ENCODE results near the gene MEIS1.
A peak's percentile ranks its signal among the peaks of the same experiment; 100 is the strongest.

Gene MEIS1

GRCh38 chr2:66506265-66506664, 71.3 kb downstream of the MEIS1 start:
- Histone ChIP-seq H3K4me3 (no peak overlapping the region), H3K36me3 (no peaks in the 10 kb centered on the region), H3K9me3 (replicated peaks in 1 of 11) (no peaks in the 10 kb centered on the region), H3K4me2 (no peak overlapping the region), H4K20me1 (no peaks in the 10 kb centered on the region), H3K9ac (no peak overlapping the region), H3K27me3 (0 out of 22 replicates have a peak, but pooled peaks cover 0 to 5% (median 0%) of the 10 kb centered on the region in 11 experiments), H3K4me1 (no peaks in the 10 kb centered on the region), H3K27ac (no peak overlapping the region)
- no peak for TF ChIP-seq Cebpa-rat (IDR thresholded peaks at IDR 0.05)

GRCh38 chr2:66507673-66508201, 72.8 kb downstream of the MEIS1 start:
- H3K9me3 ChIP-seq (replicated peaks in 1 of 11), result no peaks in the 10 kb centered on the region
- H3K4me2 ChIP-seq, result no peak overlapping the region
- no peaks in the 10 kb centered on the region for H4K20me1 ChIP-seq
- peaks cover 0 to 6% (median 1%) of the 10 kb centered on the region in 10 experiments; a peak in 4 of 20 replicates for H3K4me1 ChIP-seq
- no peak overlapping the region for H3K27ac ChIP-seq
- H3K9ac ChIP-seq, result no peak overlapping the region
- 0 out of 22 replicates have a peak, but pooled peaks cover 0 to 5% (median 0%) of the 10 kb centered on the region in 11 experiments for H3K27me3 ChIP-seq
- TF ChIP-seq Cebpa-rat (IDR thresholded peaks at IDR 0.05), result no peak
- H3K4me3 ChIP-seq, result no peak overlapping the region
- no peaks in the 10 kb centered on the region for H3K36me3 ChIP-seq

DNA sequence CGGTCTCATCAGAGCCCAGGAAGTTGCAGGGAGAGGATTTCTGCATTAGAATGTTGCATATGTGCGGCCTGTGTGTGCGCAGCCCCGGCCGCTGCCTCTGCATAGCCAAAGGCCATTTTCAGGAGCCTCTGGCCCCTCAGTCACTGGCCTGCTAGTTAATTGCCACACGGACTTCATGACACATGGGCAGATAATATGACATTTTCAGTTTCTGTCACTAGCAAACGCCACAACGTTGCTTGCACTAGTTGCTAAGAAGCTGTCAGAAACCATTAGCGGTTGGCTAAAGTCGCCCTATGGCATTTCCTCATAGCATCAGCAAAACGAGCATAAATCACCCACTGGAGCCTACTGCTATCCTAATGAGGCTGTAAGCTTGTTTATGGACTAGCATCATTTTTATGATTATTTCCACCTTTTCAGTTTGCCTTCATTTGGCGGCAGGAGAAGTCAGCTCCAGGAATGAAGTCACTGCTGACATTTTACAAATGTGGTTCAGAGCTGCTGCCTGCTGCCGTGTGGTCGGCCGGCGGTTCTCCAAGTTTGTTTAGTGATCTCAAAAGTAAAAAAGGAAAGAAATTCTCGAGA, 73.7 kb downstream of the MEIS1 start:
- no peak overlapping the region for H3K4me3 ChIP-seq
- peaks cover 0 to 7% (median 2%) of the 10 kb centered on the region in 10 experiments; a peak in 4 of 20 replicates for H3K4me1 ChIP-seq
- no peak overlapping the region for H3K9ac ChIP-seq
- 0 out of 22 replicates have a peak, but pooled peaks cover 0 to 5% (median 0%) of the 10 kb centered on the region in 11 experiments for H3K27me3 ChIP-seq
- no peaks in the 10 kb centered on the region for H3K9me3 ChIP-seq (replicated peaks in 1 of 11)
- H3K27ac ChIP-seq, result no peak overlapping the region
- TF ChIP-seq Cebpa-rat (IDR thresholded peaks at IDR 0.05), result no peak
- no peaks in the 10 kb centered on the region for H4K20me1 ChIP-seq
- H3K36me3 ChIP-seq, result no peaks in the 10 kb centered on the region
- no peak overlapping the region for H3K4me2 ChIP-seq

GRCh38 chr2:66509326-66509811, 74.4 kb downstream of the MEIS1 start:
- H4K20me1 ChIP-seq, result no peaks in the 10 kb centered on the region
- H3K27ac ChIP-seq, result no peak overlapping the region
- H3K4me2 ChIP-seq, result no peak overlapping the region

DNA sequence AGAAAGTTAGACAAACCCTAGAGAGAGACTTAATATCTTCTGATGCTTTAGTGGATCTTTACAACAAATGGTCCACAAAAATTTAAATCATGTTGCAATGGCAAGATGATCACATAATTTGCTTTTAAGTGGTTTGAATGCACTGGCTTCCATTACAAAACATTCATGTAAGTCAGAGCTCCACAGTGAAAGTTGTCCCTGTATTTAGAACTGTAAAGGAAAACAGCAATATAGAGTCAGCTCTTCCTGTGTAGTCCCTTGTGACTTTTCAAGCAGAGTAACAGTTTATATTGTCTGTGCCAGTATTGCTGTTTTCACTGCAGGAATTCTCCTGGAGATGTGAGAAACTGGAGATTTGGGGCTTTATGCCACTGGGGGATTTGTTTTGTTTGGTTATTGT, 77.7 kb downstream of the MEIS1 start:
- Histone ChIP-seq H3K36me3 (no peaks in the 10 kb centered on the region), H3K4me2 (peak overlapping the region in 6 of 11 experiments; percentile 19 to 35 (median 28); a peak in 7 of 22 replicates), H3K27me3 (0 out of 22 replicates have a peak, but pooled peaks cover 0 to 5% (median 0%) of the 10 kb centered on the region in 11 experiments), H3K9ac (no peak overlapping the region), H3K9me3 (replicated peaks in 1 of 11) (no peaks in the 10 kb centered on the region), H3K27ac (no peak overlapping the region), H3K4me1 (peaks cover 0 to 7% (median 2%) of the 10 kb centered on the region in 10 experiments; a peak in 4 of 20 replicates), H4K20me1 (no peaks in the 10 kb centered on the region), H3K4me3 (no peak overlapping the region)
- no peak for TF ChIP-seq Cebpa-rat (IDR thresholded peaks at IDR 0.05)

More at GRCh38 chr2:66509326-66509811, 74.4 kb downstream of the MEIS1 start:
- Histone ChIP-seq H3K36me3 (no peaks in the 10 kb centered on the region), H3K4me3 (no peak overlapping the region), H3K9ac (no peak overlapping the region), H3K27me3 (0 out of 22 replicates have a peak, but pooled peaks cover 0 to 5% (median 0%) of the 10 kb centered on the region in 11 experiments), H3K9me3 (replicated peaks in 1 of 11) (no peaks in the 10 kb centered on the region), H3K4me1 (peaks cover 0 to 7% (median 2%) of the 10 kb centered on the region in 10 experiments; a peak in 4 of 20 replicates)
- no peak for TF ChIP-seq Cebpa-rat (IDR thresholded peaks at IDR 0.05)

GRCh38 chr2:66515743-66516142, 80.8 kb downstream of the MEIS1 start:
- Histone ChIP-seq H3K9ac (no peak overlapping the region), H3K4me1 (peaks cover 0 to 7% (median 2%) of the 10 kb centered on the region in 10 experiments; a peak in 4 of 20 replicates), H4K20me1 (no peaks in the 10 kb centered on the region), H3K9me3 (replicated peaks in 1 of 11) (no peaks in the 10 kb centered on the region), H3K4me2 (no peak overlapping the region), H3K27ac (no peak overlapping the region), H3K36me3 (no peaks in the 10 kb centered on the region), H3K27me3 (no peaks in the 10 kb centered on the region), H3K4me3 (no peak overlapping the region)
- TF ChIP-seq Cebpa-rat (IDR thresholded peaks at IDR 0.05), result no peak

GRCh38 chr2:66516499-66516898, 81.6 kb downstream of the MEIS1 start:
- Histone ChIP-seq H4K20me1 (no peaks in the 10 kb centered on the region), H3K27ac (no peak overlapping the region), H3K27me3 (no peaks in the 10 kb centered on the region), H3K9ac (no peak overlapping the region), H3K4me1 (peaks cover 0 to 7% (median 2%) of the 10 kb centered on the region in 10 experiments; a peak in 4 of 20 replicates), H3K36me3 (no peaks in the 10 kb centered on the region), H3K4me2 (no peak overlapping the region), H3K4me3 (no peak overlapping the region), H3K9me3 (replicated peaks in 1 of 11) (no peaks in the 10 kb centered on the region)
- TF ChIP-seq Cebpa-rat (IDR thresholded peaks at IDR 0.05), result no peak

GRCh38 chr2:66517772-66518171, 82.8 kb downstream of the MEIS1 start:
- Histone ChIP-seq H3K4me1 (peaks cover 0 to 2% (median under 1%) of the 10 kb centered on the region in 10 experiments; a peak in 4 of 20 replicates), H3K4me2 (no peak overlapping the region), H3K9ac (no peak overlapping the region), H3K27me3 (no peaks in the 10 kb centered on the region), H3K27ac (no peak overlapping the region), H3K9me3 (replicated peaks in 1 of 11) (no peaks in the 10 kb centered on the region), H3K36me3 (no peaks in the 10 kb centered on the region), H3K4me3 (no peak overlapping the region), H4K20me1 (no peaks in the 10 kb centered on the region)
- no peak for TF ChIP-seq Cebpa-rat (IDR thresholded peaks at IDR 0.05)

DNA sequence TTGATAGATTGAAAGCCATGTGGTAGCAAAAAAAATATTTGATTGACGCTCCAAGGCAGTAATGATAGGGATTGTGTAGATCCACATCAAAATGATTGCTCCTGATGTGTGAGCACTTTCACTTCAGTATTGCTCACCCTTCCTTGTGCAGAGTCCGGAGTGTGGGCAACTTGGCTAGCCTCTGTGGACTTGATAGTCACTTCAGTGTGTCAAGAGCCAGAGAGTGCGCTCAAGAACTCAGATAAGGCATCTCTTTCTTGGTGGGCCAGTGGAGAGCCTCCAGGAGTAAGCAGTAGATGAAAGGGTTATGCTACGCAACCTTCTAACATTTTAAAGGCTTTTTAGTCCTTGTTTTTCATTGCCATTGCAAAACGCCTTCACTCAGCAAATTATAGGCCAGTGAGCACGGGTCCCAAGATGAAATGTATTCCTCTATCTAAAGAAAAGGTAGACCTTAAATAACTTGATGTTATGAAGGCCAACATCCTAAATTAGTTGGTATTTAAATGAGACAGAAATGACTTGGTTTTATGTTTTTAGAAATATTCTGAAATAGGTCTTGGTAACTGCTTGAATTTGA, 84.4 kb downstream of the MEIS1 start:
- H3K9me3 ChIP-seq (replicated peaks in 1 of 11), result no peaks in the 10 kb centered on the region
- TF ChIP-seq Cebpa-rat (IDR thresholded peaks at IDR 0.05), result no peak
- no peak overlapping the region for H3K9ac ChIP-seq
- H3K36me3 ChIP-seq, result no peaks in the 10 kb centered on the region
- no peaks in the 10 kb centered on the region for H3K4me1 ChIP-seq
- no peaks in the 10 kb centered on the region for H4K20me1 ChIP-seq
- no peaks in the 10 kb centered on the region for H3K27me3 ChIP-seq
- H3K27ac ChIP-seq, result no peak overlapping the region
- H3K4me3 ChIP-seq, result no peak overlapping the region
- H3K4me2 ChIP-seq, result no peak overlapping the region

All from BLaER1 treated with 17β-estradiol and CSF1 and Interleukin-3, amounts not matched to agents 10 nM and 100 nM (cell line).